Adrenal gland (tissue), 12 donors: ENCODE results near the gene SHISAL1. TPM values are rescaled to one million over a fixed set of nuclear protein-coding genes. Genes with fewer than 3 reads are reported as not detected.
A peak's percentile ranks its signal among the peaks of the same experiment; 100 is the strongest.

Experiments
- DNase-seq, 7 donors: peaks; one replicate each; pipeline ENCODE4 v3.0.0-alpha.2; 2019 to 2020
- H3K27ac ChIP-seq, 5 donors: fragments of 200-600 bp; sonication (generic) in 4 of 5; 1 replicate in 3 of 5; 2 replicates in 2 of 5; pipeline versions ENCODE4 v1.5.1 to v1.8.0; 2016 to 2020; ENCODE audit warnings: mild to moderate bottlenecking in 1 of 5
- H3K27me3 ChIP-seq: fragments of 200-600 bp; 2 replicates; pipeline ENCODE4 v1.8.0; 2021
- H3K36me3 ChIP-seq, 2 donors: fragments of 200-600 bp; replicated peaks in 1 of 2; 1 replicate in 1 of 2; 2 replicates in 1 of 2; pipeline versions ENCODE4 v1.5.1 to v1.8.0; 2018 to 2022
- H3K4me1 ChIP-seq, 2 donors: fragments of 200-600 bp; replicated peaks in 1 of 2; 1 replicate in 1 of 2; 2 replicates in 1 of 2; pipeline versions ENCODE4 v1.5.1 to v1.8.0; 2018 to 2021
- H3K4me3 ChIP-seq, 4 donors: fragments of 200-600 bp; sonication (generic) in 3 of 4; one replicate each; pipeline ENCODE4 v1.5.1; 2016 to 2018
- H3K9me3 ChIP-seq, 3 donors: fragments of 200-600 bp; sonication (generic) in 1 of 3; replicated peaks in 1 of 3; 1 replicate in 2 of 3; 2 replicates in 1 of 3; pipeline versions ENCODE4 v1.5.1 to v1.8.0; 2016 to 2021
- CTCF ChIP-seq, 6 experiments: fragments of 450-650 bp in 4 of 6; fragments of 200-600 bp in 2 of 6; sonication (generic) in 1 of 6; IDR thresholded peaks; 1 replicate in 5 of 6; 2 replicates in 1 of 6; pipeline versions ENCODE4 v1.5.1 to v1.8.0; 2016 to 2021; ENCODE audit warnings: antibody characterized with exemption in 6 of 6, mild to moderate bottlenecking in 2 of 6, moderate library complexity in 1 of 6
- POLR2A ChIP-seq, 2 donors: fragments of 450-650 bp; IDR thresholded peaks; one replicate each; pipeline ENCODE4 v1.6.1; 2017; ENCODE audit warnings: antibody characterized with exemption in 2 of 2, mild to moderate bottlenecking in 2 of 2, moderate library complexity in 1 of 2
- WGBS, 4 donors: extraction: QIAGEN DNeasy Blood & Tissue Kit in 2 of 4; methylation state at CpG; one replicate each; pipeline versions ENCODE4 v1.1.5 to v1.1.7; 2013 to 2017; 5-methylcytosine and 5-hydroxymethylcytosine counted together
- intact Hi-C, 2 donors: fragments of 100-400 bp; cut with DNase I; formaldehyde crosslinking; loops; one replicate each; pipeline versions ENCODE4 v1.14.1 to v1.15.0; 2022 to 2023
- polyA plus RNA-seq, 3 donors: library from polyadenylated mRNA; stranded (reverse); fragments of 200-250 nt in 2 of 3; fragments of 350-450 nt in 1 of 3; fragmentation: Illumina TruSeq in 1 of 3; extraction: RNeasy Lipid Tissue Mini Kit (QIAGEN cat#74804) in 1 of 3; gene quantifications; one replicate each; pipeline ENCODE4 v1.2.3, GENCODE V29; 2013 to 2014
- total RNA-seq, 9 donors: library from RNA; depleted of rRNA in 4 of 9; stranded (reverse); fragments of >200 nt in 4 of 9; fragments of 120-200 nt in 1 of 9; fragmentation: NEBNext Ultra II Directional in 1 of 9; extraction: Animal tissue kit (Norgen Biotek cat#: 25700) in 1 of 9; gene quantifications; one replicate each; pipeline versions ENCODE4 v1.1.0 to v1.2.4, GENCODE V29; 2013 to 2023
- donor health status: healthy with polysubstance abuse.
- donor health status: Bipolar disorder and iron deficiency.
- donor health status: DM: yes; HTN: yes; CAD: no.
- donor health status: DM: no; HTN: no; CAD: no.
- donor health status: DM: no; HTN: no; CAD: no.
- donor health status: DM: yes; HTN: yes; CAD: no.

Gene SHISAL1
- total and polyA plus RNA-seq, 12 donors = 0.33 to 2.4 (median 1.0) TPM

GRCh38 chr22:44331881-44332714, 19.3 kb upstream of the SHISAL1 start:
- Histone ChIP-seq H3K9me3 (no peaks in the 10 kb centered on the region), H3K4me1 (no peaks in the 10 kb centered on the region), H3K36me3 (no peaks in the 10 kb centered on the region), H3K27ac (no peak overlapping the region), H3K4me3 (no peak overlapping the region), H3K27me3 (peaks cover 25% of the 10 kb centered on the region)
- TF ChIP-seq POLR2A (IDR thresholded peaks at IDR 0.05) (no peak), CTCF (IDR thresholded peaks at IDR 0.05) (no peak)
- no peak for DNase-seq
- WGBS, 4 donors = 9 to 31% (median 12%) methylated on average over 21 to 54 of the region's 55 CpGs
- intact Hi-C loops = no loop called here

- peaks cover 25% of the 10 kb centered on the region for H3K27me3 ChIP-seq
- WGBS, 4 donors = 9 to 23% (median 14%) methylated on average over 18 to 103 of the region's 103 CpGs
- H3K9me3 ChIP-seq = no peaks in the 10 kb centered on the region
- intact Hi-C loops = no loop called here
- H3K4me3 ChIP-seq = peak overlapping the region in 1 of 4 donors; percentile 49
- no peak for DNase-seq
- H3K4me1 ChIP-seq = no peaks in the 10 kb centered on the region
- no peak for TF ChIP-seq POLR2A (IDR thresholded peaks at IDR 0.05)
- TF ChIP-seq CTCF (IDR thresholded peaks at IDR 0.05) = no peak
- H3K36me3 ChIP-seq = no peaks in the 10 kb centered on the region
- no peak overlapping the region for H3K27ac ChIP-seq
Measured at GRCh38 chr22:44330744-44331660, 18.3 kb upstream of the SHISAL1 start.

GRCh38 chr22:44330188-44330743, 17.5 kb upstream of the SHISAL1 start:
- TF ChIP-seq CTCF (IDR thresholded peaks at IDR 0.05) = no peak
- TF ChIP-seq POLR2A (IDR thresholded peaks at IDR 0.05) = no peak
- Histone ChIP-seq H3K4me3 (peak overlapping the region in 1 of 4 donors; percentile 49), H3K4me1 (no peaks in the 10 kb centered on the region), H3K27ac (no peak overlapping the region), H3K9me3 (no peaks in the 10 kb centered on the region), H3K27me3 (peaks cover 25% of the 10 kb centered on the region), H3K36me3 (no peaks in the 10 kb centered on the region)
- no peak for DNase-seq
- intact Hi-C loops = no loop called here
- WGBS, 4 donors = 41 to 53% (median 46%) methylated on average over 11 to 12 of the region's 12 CpGs
